Measurements from ENCODE around the gene KDM4B.

GRCh38 chr19:5154129-5154798 is 185.4 kb downstream of the KDM4B start:
- TF ChIP-seq ZNF511 (CRISPR knock-in tag; IDR thresholded peaks at IDR 0.05) (no peak), NKRF (IDR thresholded peaks at IDR 0.05; ENCODE audit: borderline replicate concordance) (no peak), XRCC3 (IDR thresholded peaks at IDR 0.05) (no peak)
